Measurements from ENCODE around the gene L1CAM.

L1CAM gene

GRCh38 chrX:153924149-153924861 is 38.3 kb upstream of the L1CAM start:
- peak; percentile 94 for DNase-seq

DNA sequence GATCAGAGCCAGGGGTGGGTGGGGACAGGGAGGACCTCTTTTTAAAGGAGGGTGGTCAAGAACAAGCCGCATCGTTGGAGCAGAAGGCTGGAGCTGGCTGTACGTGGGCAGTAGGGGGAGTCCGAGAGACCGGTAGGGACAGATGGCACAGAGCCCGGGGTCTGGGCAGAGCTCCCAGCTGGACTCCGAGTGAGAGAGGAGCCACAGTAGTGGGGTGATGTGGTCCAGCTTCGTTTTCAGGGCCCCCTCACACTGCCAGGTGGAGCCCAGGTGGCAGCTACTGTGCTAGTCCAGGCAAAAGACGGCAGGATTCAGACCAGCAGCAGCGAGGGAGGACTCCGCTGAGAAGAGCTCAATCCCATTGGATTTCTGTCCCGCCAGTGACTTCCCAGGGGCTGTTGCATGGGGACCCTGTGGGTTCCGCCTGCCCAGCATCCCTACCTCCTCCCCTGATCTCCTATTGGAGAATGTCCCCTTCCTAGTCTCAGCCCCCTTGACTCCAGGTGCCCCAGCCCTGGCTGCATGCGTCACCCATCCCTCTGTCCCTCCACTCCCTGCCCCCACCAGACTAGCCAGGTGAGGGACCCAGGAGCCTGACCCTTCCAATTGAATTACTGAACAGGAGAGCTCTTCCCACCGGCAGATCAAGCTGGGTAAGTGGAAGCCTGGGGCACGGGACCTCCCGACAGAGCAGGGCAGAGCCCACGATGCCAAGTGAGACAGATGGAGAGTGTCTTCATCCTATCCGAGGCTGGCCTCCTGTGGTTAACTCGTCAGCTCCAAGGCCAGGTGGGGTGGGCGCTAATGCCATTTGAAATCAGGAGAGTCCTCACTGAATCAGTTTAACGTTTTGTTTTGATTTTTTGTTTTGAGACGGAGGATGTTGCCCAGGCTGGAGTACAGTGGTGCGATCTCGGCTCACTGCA is 37.2 kb upstream of the L1CAM start:
- DNase-seq: peak; percentile 92

DNA sequence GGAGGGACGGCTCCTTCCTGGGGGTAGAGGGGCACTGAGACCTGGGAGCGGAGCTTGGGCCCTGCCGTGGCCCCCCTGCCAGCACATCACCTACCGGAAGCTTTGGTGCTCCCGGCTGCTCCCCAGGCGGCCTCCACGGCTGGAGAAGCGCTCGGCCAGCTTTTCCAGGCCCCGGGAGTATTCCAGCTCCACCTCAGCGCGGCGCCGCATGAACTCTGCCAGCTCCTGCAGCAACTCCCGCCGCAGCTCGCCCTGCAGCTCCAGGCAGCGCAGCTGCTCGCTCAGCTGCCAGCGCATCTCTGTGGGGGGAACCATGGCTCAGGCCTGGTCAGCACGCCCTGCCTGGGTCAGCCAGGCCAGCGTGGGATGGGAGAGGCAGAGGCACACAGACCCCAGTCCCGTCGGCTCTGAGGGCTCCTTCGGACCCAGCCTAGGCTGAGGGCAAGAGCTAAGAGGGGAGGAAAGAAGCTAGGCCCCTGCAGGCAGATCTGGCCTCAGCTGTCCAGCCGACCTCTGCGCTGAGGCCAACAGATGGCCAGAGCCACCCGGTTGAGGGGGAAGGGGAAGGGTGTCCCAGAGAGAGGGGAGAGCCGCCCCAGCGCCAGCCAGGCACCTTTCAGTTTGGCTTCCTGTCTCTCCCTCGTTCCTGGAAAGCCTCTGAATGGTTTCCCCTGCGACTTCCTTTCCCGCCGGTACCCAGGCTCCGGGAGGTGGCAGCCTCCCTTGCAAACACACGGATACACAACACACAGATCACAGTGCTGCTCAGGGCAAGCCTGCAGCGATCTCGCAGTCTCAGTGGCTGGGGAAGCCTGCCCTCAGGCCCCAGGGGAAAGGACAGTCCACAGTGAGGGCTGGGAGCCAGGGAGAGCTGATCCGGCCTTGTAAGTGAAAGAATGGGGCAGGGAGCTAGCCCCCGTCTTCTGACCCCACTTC is 35.8 kb upstream of the L1CAM start:
- DNase-seq: no peak

GRCh38 chrX:153921070-153921469 is 35.1 kb upstream of the L1CAM start:
- no peak for DNase-seq

GRCh38 chrX:153920546-153920945 is 34.6 kb upstream of the L1CAM start:
- no peak for DNase-seq

DNA sequence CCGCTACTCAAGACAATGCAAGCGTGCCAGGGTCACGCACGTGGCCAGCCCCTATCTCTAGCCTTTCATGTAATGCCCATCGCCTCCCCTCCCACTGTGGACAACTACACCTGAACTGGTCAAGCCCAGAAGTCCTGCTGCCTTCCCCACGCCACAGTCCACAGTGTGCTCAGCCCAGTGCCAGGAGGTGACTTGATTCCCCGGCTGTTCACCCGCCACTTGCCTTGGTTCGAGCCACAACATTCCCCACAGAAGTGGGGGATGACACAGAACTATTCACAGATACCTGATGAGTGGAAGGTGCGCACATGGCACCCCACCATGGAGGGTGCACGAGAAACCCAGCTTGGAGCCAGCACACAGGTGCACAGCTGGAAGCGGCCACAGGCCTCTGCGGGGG is 33.3 kb upstream of the L1CAM start:
- no peak for DNase-seq

GRCh38 chrX:153917869-153918268 is 31.9 kb upstream of the L1CAM start:
- no peak for DNase-seq

GRCh38 chrX:153913701-153914100 is 27.7 kb upstream of the L1CAM start:
- DNase-seq: no peak

DNA sequence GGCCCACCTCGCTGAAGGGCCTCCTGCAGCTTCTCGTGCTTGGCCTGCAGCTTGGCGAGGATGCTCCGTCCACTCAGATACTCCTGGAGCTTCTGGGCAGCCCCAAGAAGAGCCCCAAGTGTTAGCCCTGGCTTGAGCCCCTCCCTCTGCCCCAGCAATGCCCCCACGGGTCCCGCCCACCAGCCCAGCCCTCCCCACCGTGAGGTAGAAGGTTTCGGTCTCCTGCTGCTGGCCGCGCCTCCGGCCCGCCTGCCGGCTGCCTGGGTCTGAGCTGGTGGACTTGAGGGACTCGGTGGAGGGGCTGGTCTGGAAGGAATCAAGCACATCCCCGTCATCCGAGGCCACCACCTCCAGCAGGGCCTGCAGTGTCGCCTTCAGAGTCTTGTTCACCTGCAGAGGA is 27.2 kb upstream of the L1CAM start:
- DNase-seq: no peak

GRCh38 chrX:153911798-153912197 is 25.8 kb upstream of the L1CAM start:
- DNase-seq: no peak

- DNase-seq: no peak
Observed at GRCh38 chrX:153910446-153910845, 24.5 kb upstream of the L1CAM start.

DNA sequence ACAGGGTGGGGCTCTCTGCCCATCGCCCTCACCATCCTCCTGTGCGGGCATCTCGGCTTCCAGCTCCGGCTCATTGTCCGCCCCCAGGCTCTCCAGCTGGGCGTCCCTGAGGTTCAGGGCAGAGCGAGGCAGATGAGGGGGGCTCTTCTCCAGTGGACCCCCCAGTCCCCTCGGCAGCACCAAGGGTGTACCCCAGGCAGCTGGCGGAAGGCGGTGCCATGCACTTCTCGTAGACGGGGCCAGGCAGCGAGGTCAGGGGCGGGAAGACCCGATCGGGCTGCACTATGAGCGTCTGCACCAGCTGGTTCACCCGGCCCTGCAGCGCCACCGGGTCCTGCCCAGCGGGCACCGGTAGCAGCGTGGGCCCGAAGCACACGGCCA is 24.0 kb upstream of the L1CAM start:
- no peak for DNase-seq

- no peak for DNase-seq
Observed at GRCh38 chrX:153909024-153909979, 23.3 kb upstream of the L1CAM start.

GRCh38 chrX:153908219-153908860 is 22.4 kb upstream of the L1CAM start:
- no peak for DNase-seq

GRCh38 chrX:153907456-153907855 is 21.5 kb upstream of the L1CAM start:
- no peak for DNase-seq

GRCh38 chrX:153906126-153906917 is 20.3 kb upstream of the L1CAM start:
- DNase-seq: no peak

DNA sequence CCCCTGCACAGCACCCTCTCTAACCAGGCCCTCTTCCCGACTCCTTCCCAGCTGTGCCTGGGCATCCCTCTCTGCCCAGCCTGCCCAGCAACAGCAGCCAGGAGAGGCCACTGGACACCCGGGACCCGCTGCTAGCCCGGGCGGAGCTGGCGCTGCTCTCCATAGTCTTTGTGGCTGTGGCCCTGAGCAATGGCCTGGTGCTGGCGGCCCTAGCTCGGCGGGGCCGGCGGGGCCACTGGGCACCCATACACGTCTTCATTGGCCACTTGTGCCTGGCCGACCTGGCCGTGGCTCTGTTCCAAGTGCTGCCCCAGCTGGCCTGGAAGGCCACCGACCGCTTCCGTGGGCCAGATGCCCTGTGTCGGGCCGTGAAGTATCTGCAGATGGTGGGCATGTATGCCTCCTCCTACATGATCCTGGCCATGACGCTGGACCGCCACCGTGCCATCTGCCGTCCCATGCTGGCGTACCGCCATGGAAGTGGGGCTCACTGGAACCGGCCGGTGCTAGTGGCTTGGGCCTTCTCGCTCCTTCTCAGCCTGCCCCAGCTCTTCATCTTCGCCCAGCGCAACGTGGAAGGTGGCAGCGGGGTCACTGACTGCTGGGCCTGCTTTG is 19.6 kb upstream of the L1CAM start:
- no peak for DNase-seq

DNA sequence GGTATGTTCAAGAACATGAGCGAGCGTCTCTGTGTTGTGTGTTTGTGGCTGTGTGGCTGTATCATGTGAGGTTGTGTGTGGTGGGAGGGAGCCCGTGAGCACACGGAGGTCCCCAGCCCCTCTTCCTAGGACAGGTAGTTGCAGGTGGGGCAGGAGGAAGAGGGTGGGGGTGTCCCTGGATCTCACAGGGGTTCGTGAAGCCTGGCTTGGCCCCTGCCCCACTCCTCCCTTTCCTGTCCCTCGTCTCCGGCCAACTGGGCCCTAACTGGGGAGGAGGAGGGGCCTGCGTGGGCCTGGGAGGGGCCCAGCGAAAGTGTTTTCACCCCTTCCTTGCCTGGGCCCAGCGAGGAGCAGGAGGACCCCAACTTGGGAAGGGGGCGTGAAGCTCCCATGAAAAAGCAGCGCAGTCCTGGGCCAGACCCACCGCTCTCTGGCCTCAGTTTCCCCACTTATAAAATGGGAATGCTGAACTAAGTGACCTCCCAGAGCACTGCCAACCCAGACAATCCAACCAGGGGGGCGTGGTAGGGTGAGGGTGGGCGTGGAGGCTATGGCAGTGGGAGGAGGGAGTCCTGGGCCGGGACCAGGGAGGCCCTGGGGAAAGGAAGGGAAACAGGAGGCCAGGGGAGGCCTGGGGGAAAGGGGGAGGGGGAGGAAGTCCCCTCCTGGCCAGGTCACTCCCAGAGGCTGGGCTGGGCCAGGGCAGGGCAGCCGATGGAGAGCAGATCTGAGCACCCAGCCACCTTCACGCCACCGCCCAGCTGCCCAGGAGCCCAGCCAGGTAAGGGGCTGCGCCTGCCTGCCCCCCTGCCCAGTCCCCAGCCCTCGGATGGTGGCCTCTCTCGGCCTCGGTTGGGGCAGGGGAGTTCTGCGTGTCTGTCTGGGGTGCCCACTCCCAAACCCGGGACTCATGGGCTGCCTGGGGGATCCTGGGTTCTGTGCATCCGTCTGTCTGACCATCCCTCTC is 18.3 kb upstream of the L1CAM start, which contains the start of gene AVPR2:
TSS of gene AVPR2 (plus strand) at position 683 of the 967 bp plus-strand sequence. CDS start 473 bp downstream, outside the sequence.
- no peak for DNase-seq

Measured in 8988T (cell line).